GM23338 (cell line): ENCODE measurements around the gene ADCK2. TPM values are rescaled to one million over a fixed set of nuclear protein-coding genes. Genes with fewer than 3 reads are reported as not detected.

ENCODE experiments used
- ATAC-seq: fragments of 200-7000 bp; cut with Tn5 transposase; 3 replicates; pipeline ENCODE4 v1.9.1; 2020
- DNase-seq: peaks from one replicate; pipeline ENCODE4 v3.0.0-alpha.2; 2015; ENCODE audit warnings: low spot score
- H2AFZ ChIP-seq: fragments of 200-600 bp; sonication (generic); 2 replicates; pipeline ENCODE4 v1.8.0; 2016; ENCODE audit warnings: antibody characterized with exemption, mild to moderate bottlenecking, moderate library complexity
- H3F3A ChIP-seq: fragments of 200-600 bp; sonication (generic); replicated peaks from 2 replicates; pipeline ENCODE4 v1.8.0; 2017; ENCODE audit warnings: antibody characterized with exemption, mixed run types, low read depth
- H3K27ac ChIP-seq: fragments of 200-600 bp; sonication (generic); 2 replicates; pipeline ENCODE4 v1.6.1; 2016; ENCODE audit warnings: low read depth
- H3K27me3 ChIP-seq: fragments of 200-600 bp; sonication (generic); 2 replicates; pipeline ENCODE4 v1.8.0; 2016; ENCODE audit warnings: mild to moderate bottlenecking, mixed run types, moderate library complexity; ENCODE audit not compliant: insufficient read depth
- H3K36me3 ChIP-seq: fragments of 200-600 bp; sonication (generic); 2 replicates; pipeline ENCODE4 v1.8.0; 2016; ENCODE audit warnings: mild to moderate bottlenecking; ENCODE audit not compliant: insufficient read depth
- H3K4me1 ChIP-seq: fragments of 200-600 bp; sonication (generic); 2 replicates; pipeline ENCODE4 v1.8.0; 2016; ENCODE audit warnings: mild to moderate bottlenecking, moderate library complexity; ENCODE audit not compliant: insufficient read depth
- H3K4me2 ChIP-seq: fragments of 200-600 bp; sonication (generic); 2 replicates; pipeline ENCODE4 v1.7.1; 2017; ENCODE audit warnings: mixed run types
- H3K4me3 ChIP-seq: fragments of 200-600 bp; sonication (generic); 2 replicates; pipeline ENCODE4 v1.6.1; 2016; ENCODE audit warnings: mixed run types
- H3K79me2 ChIP-seq: fragments of 200-600 bp; sonication (generic); replicated peaks from 2 replicates; pipeline ENCODE4 v1.8.0; 2017; ENCODE audit warnings: mild to moderate bottlenecking; ENCODE audit not compliant: insufficient read depth
- H3K9me2 ChIP-seq: fragments of 200-600 bp; sonication (generic); 2 replicates; pipeline ENCODE4 v1.8.0; 2017; ENCODE audit not compliant: insufficient read depth
- H4K20me1 ChIP-seq: fragments of 200-600 bp; sonication (generic); replicated peaks from 2 replicates; pipeline ENCODE4 v1.8.0; 2017; ENCODE audit warnings: mild to moderate bottlenecking; ENCODE audit not compliant: insufficient read depth
- H3K27ac Mint-ChIP-seq: 2 replicates; pipeline ENCODE4 v1.8.0; 2020; ENCODE audit warnings: inconsistent platforms, mild to moderate bottlenecking, moderate library complexity, mixed read lengths
- H3K27me3 Mint-ChIP-seq: 3 replicates; pipeline ENCODE4 v1.8.0; 2022; ENCODE audit warnings: low read depth, mild to moderate bottlenecking, moderate library complexity, mixed read lengths, inconsistent platforms; ENCODE audit not compliant: insufficient read depth, poor library complexity
- H3K36me3 Mint-ChIP-seq: 3 replicates; pipeline ENCODE4 v1.8.0; 2021; ENCODE audit warnings: low read depth, mild to moderate bottlenecking, inconsistent platforms, moderate library complexity, mixed read lengths
- H3K4me1 Mint-ChIP-seq: 3 replicates; pipeline ENCODE4 v1.8.0; 2020; ENCODE audit warnings: mild to moderate bottlenecking, inconsistent platforms, mixed read lengths
- H3K4me3 Mint-ChIP-seq: 3 replicates; pipeline ENCODE4 v1.8.0; 2021; ENCODE audit warnings: moderate library complexity, mild to moderate bottlenecking, inconsistent platforms, mixed read lengths
- H3K9me3 Mint-ChIP-seq: 3 replicates; pipeline ENCODE4 v1.8.0; 2020; ENCODE audit warnings: moderate library complexity, mild to moderate bottlenecking, inconsistent platforms, mixed read lengths
- CREB1 ChIP-seq: fragments of 250-450 bp; sonication (Bioruptor Pico); IDR thresholded peaks from 2 replicates; pipeline ENCODE4 v1.5.0; 2020; ENCODE audit warnings: low read depth, mild to moderate bottlenecking, moderate library complexity
- CTCF ChIP-seq, 2 experiments: fragments of 200-600 bp in 1 of 2; sonication (generic) in 1 of 2; conservative IDR thresholded peaks; 2 replicates each; pipeline versions ENCODE4 v1.5.1 to v1.6.1; 2016 to 2017; ENCODE audit warnings: antibody characterized with exemption in 2 of 2, low read depth in 2 of 2, mild to moderate bottlenecking in 2 of 2, moderate library complexity in 1 of 2
- ETS1 ChIP-seq: IDR thresholded peaks from 2 replicates; pipeline ENCODE4 v1.6.1; 2016; ENCODE audit warnings: antibody characterized with exemption
- EZH2 ChIP-seq: fragments of 200-600 bp; sonication (generic); IDR thresholded peaks from one replicate; pipeline ENCODE4 v1.8.0; 2017; ENCODE audit warnings: antibody characterized with exemption, mild to moderate bottlenecking, low read depth; ENCODE audit not compliant: unreplicated experiment
- EZH2phosphoT487 ChIP-seq: fragments of 200-600 bp; sonication (generic); IDR thresholded peaks from one replicate; pipeline ENCODE4 v1.8.1; 2018; ENCODE audit warnings: antibody characterized with exemption; ENCODE audit not compliant: unreplicated experiment
- JUNB ChIP-seq: IDR thresholded peaks from one replicate; pipeline ENCODE4 v1.6.1; 2016; ENCODE audit warnings: antibody characterized with exemption; ENCODE audit not compliant: unreplicated experiment
- NANOG ChIP-seq: IDR thresholded peaks from 2 replicates; pipeline ENCODE4 v1.6.1; 2016; ENCODE audit warnings: antibody characterized with exemption, borderline replicate concordance
- POLR2AphosphoS5 ChIP-seq: IDR thresholded peaks from 2 replicates; pipeline ENCODE4 v1.6.1; 2016; ENCODE audit warnings: antibody characterized with exemption, low read depth
- STAT1 ChIP-seq: IDR thresholded peaks from one replicate; pipeline ENCODE4 v1.6.1; 2016; ENCODE audit warnings: antibody characterized with exemption; ENCODE audit not compliant: unreplicated experiment
- ZNF114 ChIP-seq: fragments of 250-450 bp; sonication (Bioruptor Pico); IDR thresholded peaks from 2 replicates; pipeline ENCODE4 v1.5.0; 2020; ENCODE audit warnings: mild to moderate bottlenecking, moderate library complexity
- polyA plus RNA-seq: library from polyadenylated mRNA; unstranded; fragments of >200 nt; fragmentation: Nextera tagmentation; extraction: Ambion mirVana; gene quantifications from 2 replicates; pipeline ENCODE4 v1.2.1, GENCODE V29; 2016
- total RNA-seq: library from RNA; depleted of rRNA; stranded (reverse); fragments of >200 nt; shearing (Covaris generic); gene quantifications from 2 replicates; pipeline ENCODE4 v1.2.3, GENCODE V29; 2014
- TF ChIP-seq, protein P1 (sequence below): IDR thresholded peaks from one replicate; pipeline ENCODE4 v1.6.1; 2018; ENCODE audit warnings: antibody characterized with exemption; ENCODE audit not compliant: unreplicated experiment

Gene ADCK2
- total and polyA plus RNA-seq, 2 experiments from 2014 or later, result 4.7 to 14.4 TPM

DNA sequence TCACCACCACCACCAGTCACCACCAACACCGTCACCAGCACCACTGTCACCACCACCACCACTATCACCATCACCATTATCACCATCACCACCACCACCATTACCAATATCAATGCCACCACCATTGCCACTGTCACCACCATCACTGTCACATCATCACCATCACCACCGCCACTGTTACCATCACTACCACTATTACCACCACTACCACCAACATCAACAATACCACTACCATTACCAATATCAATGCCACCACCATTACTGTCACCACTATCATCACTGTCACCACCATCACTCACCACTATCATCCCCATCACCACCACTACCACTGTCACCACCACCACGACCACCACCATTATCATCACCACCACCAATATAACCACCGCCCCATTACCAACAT is 18.1 kb upstream of the ADCK2 start (continued):
- TF ChIP-seq, protein P1, sequence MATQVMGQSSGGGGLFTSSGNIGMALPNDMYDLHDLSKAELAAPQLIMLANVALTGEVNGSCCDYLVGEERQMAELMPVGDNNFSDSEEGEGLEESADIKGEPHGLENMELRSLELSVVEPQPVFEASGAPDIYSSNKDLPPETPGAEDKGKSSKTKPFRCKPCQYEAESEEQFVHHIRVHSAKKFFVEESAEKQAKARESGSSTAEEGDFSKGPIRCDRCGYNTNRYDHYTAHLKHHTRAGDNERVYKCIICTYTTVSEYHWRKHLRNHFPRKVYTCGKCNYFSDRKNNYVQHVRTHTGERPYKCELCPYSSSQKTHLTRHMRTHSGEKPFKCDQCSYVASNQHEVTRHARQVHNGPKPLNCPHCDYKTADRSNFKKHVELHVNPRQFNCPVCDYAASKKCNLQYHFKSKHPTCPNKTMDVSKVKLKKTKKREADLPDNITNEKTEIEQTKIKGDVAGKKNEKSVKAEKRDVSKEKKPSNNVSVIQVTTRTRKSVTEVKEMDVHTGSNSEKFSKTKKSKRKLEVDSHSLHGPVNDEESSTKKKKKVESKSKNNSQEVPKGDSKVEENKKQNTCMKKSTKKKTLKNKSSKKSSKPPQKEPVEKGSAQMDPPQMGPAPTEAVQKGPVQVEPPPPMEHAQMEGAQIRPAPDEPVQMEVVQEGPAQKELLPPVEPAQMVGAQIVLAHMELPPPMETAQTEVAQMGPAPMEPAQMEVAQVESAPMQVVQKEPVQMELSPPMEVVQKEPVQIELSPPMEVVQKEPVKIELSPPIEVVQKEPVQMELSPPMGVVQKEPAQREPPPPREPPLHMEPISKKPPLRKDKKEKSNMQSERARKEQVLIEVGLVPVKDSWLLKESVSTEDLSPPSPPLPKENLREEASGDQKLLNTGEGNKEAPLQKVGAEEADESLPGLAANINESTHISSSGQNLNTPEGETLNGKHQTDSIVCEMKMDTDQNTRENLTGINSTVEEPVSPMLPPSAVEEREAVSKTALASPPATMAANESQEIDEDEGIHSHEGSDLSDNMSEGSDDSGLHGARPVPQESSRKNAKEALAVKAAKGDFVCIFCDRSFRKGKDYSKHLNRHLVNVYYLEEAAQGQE, result no peak
- no peak for TF ChIP-seq CTCF (conservative IDR thresholded peaks at IDR 0.05; ENCODE audit: low read depth in 2 of 2)
- TF ChIP-seq JUNB, result no peak
- no peak for TF ChIP-seq ZNF114 (CRISPR knock-in tag)

DNA sequence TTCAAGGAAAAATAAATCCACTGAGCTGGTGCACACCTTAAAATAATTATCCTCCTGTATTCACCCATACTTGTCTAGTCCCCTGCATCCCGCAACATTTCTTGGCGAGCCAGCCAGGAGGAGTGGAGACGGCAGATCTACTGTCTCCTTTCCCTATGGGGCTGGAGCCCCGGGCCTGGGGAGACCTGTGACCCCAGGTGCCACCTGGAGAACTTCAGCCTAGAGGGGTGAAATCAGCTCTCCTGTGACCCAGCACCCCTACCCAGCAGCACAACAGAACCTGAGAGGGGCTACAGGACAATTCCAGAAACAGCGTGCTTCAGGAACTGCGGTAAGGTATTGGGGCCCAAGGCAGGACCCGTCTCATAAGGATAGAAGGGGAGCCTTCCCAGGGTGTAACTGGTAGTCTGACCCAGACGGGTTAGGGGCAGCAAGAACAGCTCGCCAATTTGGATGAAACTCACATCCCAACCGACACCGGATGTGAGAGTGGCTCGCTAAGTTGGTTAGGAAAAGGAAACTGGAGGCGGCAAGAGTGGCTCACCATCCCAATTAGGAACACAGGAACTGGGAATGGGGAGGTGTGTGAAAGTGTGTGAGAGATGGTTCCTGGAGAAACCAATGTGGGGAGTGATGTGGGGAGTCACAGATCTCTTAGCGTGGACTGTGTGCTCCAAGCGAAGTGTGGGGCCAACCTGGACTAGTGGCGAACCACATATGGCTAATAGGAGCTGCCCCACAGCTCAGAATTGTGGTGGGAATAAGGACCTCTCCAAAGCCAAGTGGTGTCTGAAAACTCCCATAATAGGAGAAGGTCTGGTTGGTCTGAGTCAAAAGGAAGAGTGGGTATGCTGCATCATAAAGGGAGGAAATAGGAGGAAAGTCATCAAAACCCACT is 17.0 kb upstream of the ADCK2 start:
- ATAC-seq, result no peak
- no peak overlapping the region for H3K4me2 ChIP-seq
- no peak overlapping the region for H3K27ac Mint-ChIP-seq
- TF ChIP-seq ETS1 (no peak), CTCF (conservative IDR thresholded peaks at IDR 0.05; ENCODE audit: low read depth in 2 of 2) (no peak), ZNF114 (CRISPR knock-in tag) (no peak), CREB1 (CRISPR knock-in tag) (no peak), STAT1 (no peak), EZH2phosphoT487 (no peak), EZH2 (no peak), POLR2AphosphoS5 (no peak), NANOG (no peak)
- TF ChIP-seq, protein P1, result no peak

More for the DNA sequence above, 17.0 kb upstream of the ADCK2 start:
- Mint-ChIP-seq H3K36me3 (no peaks in the 10 kb centered on the region), H3K27me3 (peaks cover 12% of the 10 kb centered on the region), H3K9me3 (peaks cover 3% of the 10 kb centered on the region; the same call in 1 of the 3 replicates), H3K4me1 (peaks cover 9% of the 10 kb centered on the region; the same call in 2 of the 3 replicates), H3K4me3 (no peak overlapping the region)
- no peaks in the 10 kb centered on the region for H3F3A ChIP-seq
- H3K27ac ChIP-seq, result no peak overlapping the region
- no peaks in the 10 kb centered on the region for H3K27me3 ChIP-seq
- no peaks in the 10 kb centered on the region for H3K9me2 ChIP-seq
- no peaks in the 10 kb centered on the region for H3K79me2 ChIP-seq
- no peak for DNase-seq
- H2AFZ ChIP-seq, result no peak overlapping the region
- no peaks in the 10 kb centered on the region for H3K36me3 ChIP-seq
- no peaks in the 10 kb centered on the region for H3K4me1 ChIP-seq
- H4K20me1 ChIP-seq, result no peaks in the 10 kb centered on the region
- H3K4me3 ChIP-seq, result no peak overlapping the region
